HG03575 (cell line): ENCODE measurements around the gene ENPP1.

Experiments used
- ATAC-seq: cut with Tn5 transposase; IDR thresholded peaks from one replicate; pipeline ENCODE4 v1.9.1; 2021; ENCODE audit not compliant: unreplicated experiment, insufficient number of reproducible peaks, low FRiP score; ENCODE audit errors: extremely low read depth

The ENPP1 gene

DNA sequence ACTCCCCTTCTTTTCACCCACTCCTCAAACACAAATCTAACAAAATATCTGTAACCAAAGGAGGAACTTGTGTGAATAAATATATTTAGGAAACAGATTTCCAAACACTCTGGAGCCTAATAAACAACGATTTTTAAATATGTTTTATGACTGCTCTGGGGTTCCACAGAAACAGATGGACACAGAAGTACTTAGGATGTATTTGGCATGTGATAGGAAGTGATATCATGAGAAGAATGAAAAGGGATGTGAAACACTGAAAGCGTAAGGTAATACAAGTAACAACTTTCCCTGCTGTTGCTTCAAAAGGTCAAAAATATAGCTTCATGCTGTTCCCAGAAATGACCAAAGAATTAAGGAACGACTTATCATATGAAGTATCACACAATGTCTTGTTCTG lies 26.1 kb upstream of the ENPP1 start:
- no peak for ATAC-seq

- ATAC-seq: no peak
Observed at GRCh38 chr6:131782764-131783163, 25.1 kb upstream of the ENPP1 start.

DNA sequence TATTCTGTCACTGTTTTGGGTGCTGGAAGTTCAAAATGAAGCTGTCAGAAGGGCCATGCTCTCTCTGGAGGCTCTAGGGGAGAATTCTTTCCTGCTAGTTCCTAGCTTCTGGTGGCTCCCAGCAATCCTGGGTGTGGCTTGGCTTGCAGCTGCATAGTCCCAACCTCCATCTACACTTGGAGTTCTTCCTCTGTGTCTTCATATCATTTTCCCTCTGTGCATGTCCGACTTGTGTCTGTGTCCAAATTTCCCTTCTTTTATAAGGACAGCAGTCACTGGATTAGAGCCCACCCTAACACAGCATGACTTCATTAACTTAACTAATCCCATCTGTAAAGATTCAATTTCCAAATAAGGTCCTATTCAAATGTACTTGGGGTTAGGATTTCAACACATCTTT lies 23.3 kb upstream of the ENPP1 start:
- ATAC-seq: no peak

DNA sequence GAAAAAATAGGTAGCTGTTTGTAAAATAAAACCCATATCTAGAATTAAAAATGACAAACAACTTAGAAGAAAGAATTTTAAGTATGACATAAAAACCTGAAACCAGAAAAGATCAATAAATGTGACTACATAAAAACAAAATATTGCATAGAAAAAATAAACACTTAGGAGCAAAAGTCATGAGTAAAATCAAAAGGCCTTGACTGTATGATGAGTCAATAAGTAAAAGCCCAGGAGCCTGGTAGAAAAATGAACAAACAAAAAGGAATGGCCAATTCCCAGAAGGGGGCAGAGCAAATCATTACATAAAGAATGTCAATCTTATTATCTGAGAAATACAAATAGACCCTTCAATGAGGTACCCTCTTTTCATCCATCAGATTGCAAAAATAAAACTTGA lies 20.7 kb upstream of the ENPP1 start:
- ATAC-seq: no peak

DNA sequence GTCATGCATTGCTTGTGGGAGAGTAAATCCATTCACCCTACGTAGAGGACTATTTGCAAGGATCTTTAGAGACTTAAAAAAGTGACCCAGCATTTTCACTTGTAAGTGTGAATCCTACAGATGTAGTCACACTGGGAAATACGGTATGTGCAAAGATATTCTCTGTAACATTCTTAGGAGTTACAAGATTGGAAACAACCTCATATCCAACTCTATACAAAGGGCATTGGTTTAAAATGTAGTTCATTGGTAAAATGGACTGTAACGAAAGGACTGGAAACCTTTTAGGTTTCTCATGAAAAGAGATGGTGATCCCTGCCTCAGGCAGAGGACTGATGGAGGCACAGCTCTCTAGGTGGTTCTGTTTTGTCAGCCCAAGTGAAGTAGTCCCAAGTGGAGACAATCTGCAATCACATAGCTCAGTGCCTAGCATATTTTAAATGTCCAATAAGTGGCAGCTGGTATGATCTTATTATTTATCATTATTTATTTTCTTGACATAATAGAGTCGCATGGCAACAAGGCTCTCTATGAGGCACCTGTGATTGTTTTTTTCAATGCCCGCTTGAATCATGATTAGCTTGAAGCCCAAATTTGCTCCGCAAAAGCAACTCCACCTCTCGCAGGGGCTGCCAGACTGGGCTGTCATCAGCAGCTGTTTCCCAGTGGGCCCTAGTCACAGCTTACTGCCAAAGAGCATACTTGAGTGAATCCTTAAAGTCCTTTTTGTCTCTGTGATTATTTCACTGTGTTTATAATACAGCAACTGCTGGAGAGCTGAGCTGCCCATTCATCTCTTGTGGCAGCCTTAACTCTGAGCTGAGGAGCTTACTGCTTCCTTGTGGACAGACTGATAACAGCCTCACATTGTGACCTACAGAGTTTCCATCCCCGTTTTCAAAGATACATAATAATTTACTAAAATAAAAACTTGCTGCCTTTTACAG lies 19.8 kb upstream of the ENPP1 start:
- ATAC-seq: no peak

GRCh38 chr6:131789219-131789618 lies 18.6 kb upstream of the ENPP1 start:
- no peak for ATAC-seq

DNA sequence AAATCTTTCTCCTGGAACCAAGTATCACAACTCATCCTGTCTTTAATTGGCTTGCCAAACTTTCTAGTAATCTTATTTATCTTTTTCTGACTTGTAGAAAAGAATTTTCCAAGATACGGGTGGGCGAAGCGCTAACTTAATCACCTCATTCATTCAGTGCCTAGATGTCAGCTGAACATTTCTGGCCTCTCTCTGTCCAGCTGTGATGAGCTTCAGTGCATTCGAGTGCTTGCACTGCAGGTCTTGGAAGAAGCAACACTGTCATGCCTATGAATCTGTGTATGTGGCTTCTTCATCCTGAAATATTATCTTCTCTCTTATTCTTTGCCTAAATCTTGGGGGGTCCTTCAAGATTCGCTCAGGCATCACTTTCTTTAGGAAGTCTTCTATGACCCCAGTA lies 16.3 kb upstream of the ENPP1 start:
- no peak for ATAC-seq

GRCh38 chr6:131792091-131792496 lies 15.7 kb upstream of the ENPP1 start:
- no peak for ATAC-seq

- no peak for ATAC-seq
Observed at GRCh38 chr6:131795366-131795765, 12.5 kb upstream of the ENPP1 start.

GRCh38 chr6:131802347-131802746 lies 5.5 kb upstream of the ENPP1 start:
- no peak for ATAC-seq

- no peak for ATAC-seq
Observed at GRCh38 chr6:131803007-131803769, 4.6 kb upstream of the ENPP1 start.

DNA sequence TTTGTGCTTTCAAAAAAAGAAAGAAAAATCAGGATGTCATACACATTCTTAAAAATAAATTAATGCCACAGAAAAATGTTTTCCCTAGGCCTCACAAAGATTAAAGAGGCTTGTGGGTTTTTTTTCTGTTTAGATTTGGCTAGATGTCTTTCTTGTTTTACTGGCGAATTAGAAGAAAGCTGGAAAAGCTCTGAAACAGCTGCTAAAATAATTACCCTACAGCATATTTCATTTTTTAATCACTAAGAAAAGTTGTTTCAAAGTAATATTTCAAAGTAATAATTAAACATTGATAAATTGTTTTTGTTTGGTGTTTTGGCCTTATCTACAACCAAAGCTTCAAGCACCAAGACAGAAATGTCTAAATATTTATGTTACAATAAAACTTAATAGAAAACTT lies 3.7 kb upstream of the ENPP1 start:
- no peak for ATAC-seq

GRCh38 chr6:131807321-131807643 lies 538 bp upstream of the ENPP1 start:
- no peak for ATAC-seq

- no peak for ATAC-seq
Observed at GRCh38 chr6:131808460-131809269, 845 bp downstream of the ENPP1 start.

DNA sequence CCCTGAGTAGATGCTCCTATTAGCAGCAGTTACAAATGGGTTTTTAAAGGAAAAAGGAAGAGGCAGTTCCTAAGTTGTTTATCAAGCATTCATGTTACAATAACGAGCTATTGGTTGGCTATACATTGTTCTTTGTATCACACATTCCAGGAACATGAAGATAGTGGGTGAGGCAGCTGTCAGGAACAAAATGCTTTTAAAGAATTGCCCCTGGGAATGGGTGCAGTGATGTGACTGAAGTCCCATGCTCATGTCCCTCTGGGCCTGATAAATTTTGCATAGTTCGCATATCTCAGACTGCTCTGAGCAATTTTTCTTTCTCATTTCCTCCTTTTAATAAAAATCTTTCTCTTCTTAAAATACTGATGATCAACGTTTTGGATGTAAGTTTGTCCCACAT lies 3.7 kb downstream of the ENPP1 start:
- ATAC-seq: no peak

DNA sequence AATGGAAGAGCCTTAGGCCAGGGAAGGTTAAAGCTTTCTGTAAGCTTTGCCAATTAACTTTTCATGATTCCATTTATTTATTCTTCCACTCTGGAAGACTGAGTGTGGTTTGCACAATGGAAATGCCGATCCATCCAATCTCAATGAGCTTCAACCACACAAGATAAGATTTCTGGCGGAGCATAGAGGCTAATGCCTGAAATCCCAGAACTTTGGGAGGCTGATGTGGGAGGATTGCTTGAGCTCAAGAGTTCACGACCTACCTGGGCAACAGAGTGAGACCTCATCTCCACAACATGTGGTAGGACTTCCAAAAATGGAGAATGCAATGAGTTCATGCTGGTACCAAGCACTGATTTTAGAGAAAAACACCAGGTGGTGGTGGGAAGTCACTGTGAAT lies 6.2 kb downstream of the ENPP1 start:
- ATAC-seq: no peak

GRCh38 chr6:131816869-131817268 lies 9.0 kb downstream of the ENPP1 start:
- ATAC-seq: no peak

- no peak for ATAC-seq
Observed at GRCh38 chr6:131819572-131820124, 11.8 kb downstream of the ENPP1 start.
